ENCODE data around the gene ABCC1.
"Not testable (repeated sequence)": the region's sequence is repeated elsewhere in the genome, so short reads cannot be mapped to it uniquely, and the experiment has no call there.

The ABCC1 gene

GRCh38 chr16:15949210-15950160 is at the start of gene ABCC1:
ABCC1 (plus strand) TSS chr16:15949616; CDS start chr16:15949752, 136 bp downstream.
- no peak for DNase-seq

- no peak for DNase-seq
These were observed 49.1 kb upstream of the ABCC1 start for GRCh38 chr16:15900357-15900756.

- DNase-seq = no peak
These were observed 48.4 kb upstream of the ABCC1 start for GRCh38 chr16:15900901-15901500.

GRCh38 chr16:15903960-15904359 is 45.5 kb upstream of the ABCC1 start:
- no peak for DNase-seq

GRCh38 chr16:15906439-15906838 is 43.0 kb upstream of the ABCC1 start:
- no peak for DNase-seq

GRCh38 chr16:15907863-15908478 is 41.4 kb upstream of the ABCC1 start:
- no peak for DNase-seq

GRCh38 chr16:15911198-15911597 is 38.2 kb upstream of the ABCC1 start:
- DNase-seq = no peak

GRCh38 chr16:15913046-15913698 is 36.2 kb upstream of the ABCC1 start:
- no peak for DNase-seq

- DNase-seq = no peak
These were observed 33.8 kb upstream of the ABCC1 start for GRCh38 chr16:15915555-15916081.

- DNase-seq = no peak
These were observed 33.1 kb upstream of the ABCC1 start for GRCh38 chr16:15916323-15916722.

GRCh38 chr16:15918314-15918713 is 31.1 kb upstream of the ABCC1 start:
- not testable (repeated sequence) for DNase-seq

GRCh38 chr16:15919331-15919730 is 30.1 kb upstream of the ABCC1 start:
- DNase-seq = no peak

GRCh38 chr16:15924996-15925395 is 24.4 kb upstream of the ABCC1 start:
- no peak for DNase-seq

GRCh38 chr16:15925631-15926030 is 23.8 kb upstream of the ABCC1 start:
- DNase-seq = no peak

- DNase-seq = no peak
These were observed 20.9 kb upstream of the ABCC1 start for GRCh38 chr16:15928261-15929104.

GRCh38 chr16:15932939-15933338 is 16.5 kb upstream of the ABCC1 start:
- DNase-seq = no peak

GRCh38 chr16:15933781-15934180 is 15.6 kb upstream of the ABCC1 start:
- DNase-seq = no peak

GRCh38 chr16:15934991-15935390 is 14.4 kb upstream of the ABCC1 start:
- DNase-seq = no peak

- not testable (repeated sequence) for DNase-seq
These were observed 12.6 kb upstream of the ABCC1 start for GRCh38 chr16:15936809-15937208.

- no peak for DNase-seq
These were observed 6.3 kb upstream of the ABCC1 start for GRCh38 chr16:15942931-15943690.
